Measurements from ENCODE around the gene TK1.
A peak's percentile ranks its signal among the peaks of the same experiment; 100 is the strongest.
"Not testable (repeated sequence)": the region's sequence is repeated elsewhere in the genome, so short reads cannot be mapped to it uniquely, and the experiment has no call there.

The TK1 gene

GRCh38 chr17:78186692-78187595 lies at the start of gene TK1, which contains the start of gene AFMID:
Gene TK1 (minus strand): TSS chr17:78187052. CDS start chr17:78186994, 58 bp downstream.
Gene AFMID (plus strand): TSS chr17:78187362. CDS start chr17:78187371, 9 bp downstream.
- DNase-seq (ENCODE audit: low read depth in 2 of 3, low spot score in 1 of 3): peak; percentile 96 to 97 (median 97)

GRCh38 chr17:78235885-78236284 lies 49.0 kb upstream of the TK1 start:
- DNase-seq (ENCODE audit: low read depth in 2 of 3, low spot score in 1 of 3): no peak

GRCh38 chr17:78235022-78235421 lies 48.2 kb upstream of the TK1 start:
- DNase-seq (ENCODE audit: low read depth in 2 of 3, low spot score in 1 of 3): not testable (repeated sequence)

- DNase-seq (ENCODE audit: low read depth in 2 of 3, low spot score in 1 of 3): no peak
These were observed 47.5 kb upstream of the TK1 start for GRCh38 chr17:78234261-78234865.

GRCh38 chr17:78233678-78234077 lies 46.8 kb upstream of the TK1 start:
- no peak for DNase-seq (ENCODE audit: low read depth in 2 of 3, low spot score in 1 of 3)

GRCh38 chr17:78232859-78233173 lies 46.0 kb upstream of the TK1 start:
- DNase-seq (ENCODE audit: low read depth in 2 of 3, low spot score in 1 of 3): no peak

- DNase-seq (ENCODE audit: low read depth in 2 of 3, low spot score in 1 of 3): no peak
These were observed 45.4 kb upstream of the TK1 start for GRCh38 chr17:78231991-78232858.

GRCh38 chr17:78230996-78231935 lies 44.4 kb upstream of the TK1 start, which contains the start of gene TMEM235:
Gene TMEM235 (plus strand): TSS chr17:78231631. CDS start chr17:78232024, 393 bp downstream.
- DNase-seq (ENCODE audit: low read depth in 2 of 3, low spot score in 1 of 3): no peak

GRCh38 chr17:78230252-78230962 lies 43.6 kb upstream of the TK1 start:
- DNase-seq (ENCODE audit: low read depth in 2 of 3, low spot score in 1 of 3): no peak

GRCh38 chr17:78228176-78228575 lies 41.3 kb upstream of the TK1 start:
- no peak for DNase-seq (ENCODE audit: low read depth in 2 of 3, low spot score in 1 of 3)

GRCh38 chr17:78227455-78227916 lies 40.6 kb upstream of the TK1 start:
- no peak for DNase-seq (ENCODE audit: low read depth in 2 of 3, low spot score in 1 of 3)

GRCh38 chr17:78226759-78227454 lies 40.1 kb upstream of the TK1 start:
- DNase-seq (ENCODE audit: low read depth in 2 of 3, low spot score in 1 of 3): no peak

- DNase-seq (ENCODE audit: low read depth in 2 of 3, low spot score in 1 of 3): no peak
These were observed 39.4 kb upstream of the TK1 start for GRCh38 chr17:78226055-78226758.

- DNase-seq (ENCODE audit: low read depth in 2 of 3, low spot score in 1 of 3): no peak
These were observed 38.4 kb upstream of the TK1 start for GRCh38 chr17:78225088-78225865.

GRCh38 chr17:78224231-78225087 lies 37.6 kb upstream of the TK1 start:
- DNase-seq (ENCODE audit: low read depth in 2 of 3, low spot score in 1 of 3): no peak

- DNase-seq (ENCODE audit: low read depth in 2 of 3, low spot score in 1 of 3): no peak
These were observed 36.9 kb upstream of the TK1 start for GRCh38 chr17:78223765-78224164.

GRCh38 chr17:78223061-78223460 lies 36.2 kb upstream of the TK1 start:
- DNase-seq (ENCODE audit: low read depth in 2 of 3, low spot score in 1 of 3): no peak

All from stimulated activated CD4-positive, alpha-beta T cell treated with anti-CD3 and anti-CD28 coated beads, Interleukin-12 subunit alpha, Interleukin-12 subunit beta, amount 100 ng/mL, for 48 hours (primary cell).